IPS-20b (cell line): Measurements from ENCODE around the gene MST1R.

ENCODE experiments used
- H3K27ac ChIP-seq: one replicate; pipeline ENCODE4 v1.5.1; 2013; ENCODE audit warnings: low read length
- H3K27me3 ChIP-seq: 2 replicates; pipeline ENCODE4 v1.6.1; 2013; ENCODE audit warnings: mild to moderate bottlenecking, low read length, inconsistent platforms; ENCODE audit not compliant: insufficient read depth
- H3K36me3 ChIP-seq: 2 replicates; pipeline ENCODE4 v1.6.1; 2013; ENCODE audit warnings: low read depth, mild to moderate bottlenecking, inconsistent platforms, low read length, moderate library complexity; ENCODE audit not compliant: insufficient read depth
- H3K4me1 ChIP-seq: 2 replicates; pipeline ENCODE4 v1.6.1; 2013; ENCODE audit warnings: mild to moderate bottlenecking, control low read depth, inconsistent platforms, low read length, moderate library complexity; ENCODE audit not compliant: insufficient read depth
- H3K4me3 ChIP-seq: 2 replicates; pipeline ENCODE4 v1.5.1; 2013; ENCODE audit warnings: mild to moderate bottlenecking, low read length, inconsistent platforms
- H3K9ac ChIP-seq: 2 replicates; pipeline ENCODE4 v1.6.1; 2013; ENCODE audit warnings: low read depth, mild to moderate bottlenecking, inconsistent platforms, low read length, moderate library complexity
- H3K9me3 ChIP-seq: 2 replicates; pipeline ENCODE4 v1.6.1; 2013; ENCODE audit warnings: mild to moderate bottlenecking, low read depth, low read length, inconsistent platforms; ENCODE audit not compliant: insufficient read depth

The MST1R gene

GRCh38 chr3:49895791-49896190 is 7.9 kb downstream of the MST1R start:
- Histone ChIP-seq H3K4me3 (no peak overlapping the region), H3K27me3 (no peaks in the 10 kb centered on the region), H3K9ac (no peak overlapping the region), H3K36me3 (no peaks in the 10 kb centered on the region), H3K27ac (no peak overlapping the region), H3K9me3 (no peaks in the 10 kb centered on the region), H3K4me1 (no peaks in the 10 kb centered on the region)

- no peaks in the 10 kb centered on the region for H3K4me1 ChIP-seq
- H3K27me3 ChIP-seq: no peaks in the 10 kb centered on the region
- H3K27ac ChIP-seq: no peak overlapping the region
- no peak overlapping the region for H3K4me3 ChIP-seq
- no peak overlapping the region for H3K9ac ChIP-seq
- no peaks in the 10 kb centered on the region for H3K36me3 ChIP-seq
- H3K9me3 ChIP-seq: no peaks in the 10 kb centered on the region
Observed at GRCh38 chr3:49889296-49889695, 14.4 kb downstream of the MST1R start.

- Histone ChIP-seq H3K36me3 (no peaks in the 10 kb centered on the region), H3K27me3 (no peaks in the 10 kb centered on the region), H3K4me1 (peaks cover 2% of the 10 kb centered on the region; the same call in 1 of the 2 replicates), H3K9me3 (no peaks in the 10 kb centered on the region), H3K27ac (no peak overlapping the region), H3K4me3 (no peak overlapping the region), H3K9ac (no peak overlapping the region)
Observed at GRCh38 chr3:49886922-49887265, 16.8 kb downstream of the MST1R start.

GRCh38 chr3:49883998-49884397 is 19.7 kb downstream of the MST1R start:
- Histone ChIP-seq H3K4me1 (peaks cover 17% of the 10 kb centered on the region; the same call in 1 of the 2 replicates), H3K9ac (no peak overlapping the region), H3K36me3 (no peaks in the 10 kb centered on the region), H3K4me3 (no peak overlapping the region), H3K9me3 (no peaks in the 10 kb centered on the region), H3K27me3 (no peaks in the 10 kb centered on the region), H3K27ac (no peak overlapping the region)

GRCh38 chr3:49882166-49882565 is 21.5 kb downstream of the MST1R start:
- Histone ChIP-seq H3K4me1 (peaks cover 17% of the 10 kb centered on the region; the same call in 1 of the 2 replicates), H3K9me3 (no peaks in the 10 kb centered on the region), H3K36me3 (no peaks in the 10 kb centered on the region), H3K4me3 (no peak overlapping the region), H3K9ac (no peak overlapping the region), H3K27ac (no peak overlapping the region), H3K27me3 (no peaks in the 10 kb centered on the region)

GRCh38 chr3:49880581-49881315 is 22.9 kb downstream of the MST1R start:
- H3K27ac ChIP-seq: peak overlapping the region; percentile 32
- H3K4me3 ChIP-seq: peak overlapping the region; percentile 21; the same call in 1 of the 2 replicates
- H3K27me3 ChIP-seq: no peaks in the 10 kb centered on the region
- no peaks in the 10 kb centered on the region for H3K36me3 ChIP-seq
- peak overlapping the region; percentile 11; the same call in 1 of the 2 replicates for H3K9ac ChIP-seq
- no peaks in the 10 kb centered on the region for H3K9me3 ChIP-seq
- H3K4me1 ChIP-seq: peaks cover 17% of the 10 kb centered on the region; the same call in 1 of the 2 replicates

GRCh38 chr3:49879721-49880120 is 24.0 kb downstream of the MST1R start:
- H3K9me3 ChIP-seq: no peaks in the 10 kb centered on the region
- no peak overlapping the region for H3K9ac ChIP-seq
- H3K36me3 ChIP-seq: no peaks in the 10 kb centered on the region
- no peak overlapping the region for H3K4me3 ChIP-seq
- H3K4me1 ChIP-seq: peaks cover 17% of the 10 kb centered on the region; the same call in 1 of the 2 replicates
- no peaks in the 10 kb centered on the region for H3K27me3 ChIP-seq
- H3K27ac ChIP-seq: no peak overlapping the region

- Histone ChIP-seq H3K9ac (no peak overlapping the region), H3K27me3 (no peaks in the 10 kb centered on the region), H3K9me3 (no peaks in the 10 kb centered on the region), H3K4me1 (peaks cover 17% of the 10 kb centered on the region; the same call in 1 of the 2 replicates), H3K36me3 (no peaks in the 10 kb centered on the region), H3K27ac (no peak overlapping the region), H3K4me3 (no peak overlapping the region)
Observed at GRCh38 chr3:49878686-49879085, 25.0 kb downstream of the MST1R start.

- no peaks in the 10 kb centered on the region for H3K27me3 ChIP-seq
- H3K36me3 ChIP-seq: no peaks in the 10 kb centered on the region
- H3K4me1 ChIP-seq: peaks cover 17% of the 10 kb centered on the region; the same call in 1 of the 2 replicates
- no peaks in the 10 kb centered on the region for H3K9me3 ChIP-seq
- H3K9ac ChIP-seq: no peak overlapping the region
- no peak overlapping the region for H3K27ac ChIP-seq
- no peak overlapping the region for H3K4me3 ChIP-seq
Observed at GRCh38 chr3:49877716-49878115, 26.0 kb downstream of the MST1R start.

- Histone ChIP-seq H3K27ac (no peak overlapping the region), H3K4me1 (peaks cover 12% of the 10 kb centered on the region; the same call in 1 of the 2 replicates), H3K4me3 (no peak overlapping the region), H3K9ac (no peak overlapping the region), H3K36me3 (no peaks in the 10 kb centered on the region), H3K27me3 (peaks cover 4% of the 10 kb centered on the region; the same call in 1 of the 2 replicates), H3K9me3 (no peaks in the 10 kb centered on the region)
Observed at GRCh38 chr3:49876567-49876966, 27.1 kb downstream of the MST1R start.

- no peak overlapping the region for H3K27ac ChIP-seq
- H3K4me1 ChIP-seq: peaks cover 5% of the 10 kb centered on the region
- H3K4me3 ChIP-seq: no peak overlapping the region
- H3K27me3 ChIP-seq: peaks cover 21% of the 10 kb centered on the region
- no peaks in the 10 kb centered on the region for H3K9me3 ChIP-seq
- H3K36me3 ChIP-seq: no peaks in the 10 kb centered on the region
- H3K9ac ChIP-seq: no peak overlapping the region
Observed at GRCh38 chr3:49873623-49874022, 30.1 kb downstream of the MST1R start.

GRCh38 chr3:49872801-49873281 is 30.8 kb downstream of the MST1R start:
- Histone ChIP-seq H3K4me3 (no peak overlapping the region), H3K36me3 (no peaks in the 10 kb centered on the region), H3K27ac (no peak overlapping the region), H3K9me3 (no peaks in the 10 kb centered on the region), H3K27me3 (peaks cover 21% of the 10 kb centered on the region), H3K9ac (no peak overlapping the region), H3K4me1 (peaks cover 13% of the 10 kb centered on the region)
